Measurements from ENCODE around the gene C19orf25. TPM values are rescaled to one million over a fixed set of nuclear protein-coding genes. Genes with fewer than 3 reads are reported as not detected.

C19orf25 gene
- total and polyA plus RNA-seq, 2 donors (not counting 1 experiment from before 2014, with no cell fraction given): 34.2 to 68.3 TPM

GRCh38 chr19:1482361-1483130, 3.5 kb upstream of the C19orf25 start:
- H2AFZ ChIP-seq (ENCODE audit: insufficient read depth, low read depth, low read length, poor library complexity, severe bottlenecking): no peak overlapping the region
- no peaks in the 10 kb centered on the region for H3K27me3 ChIP-seq (replicated peaks in 1 of 4; ENCODE audit: control extremely low read depth in 1 of 4, control insufficient read depth in 3 of 4, insufficient read depth in 4 of 4, low read length in 3 of 4)
- H3K9me3 ChIP-seq (ENCODE audit: control extremely low read depth in 1 of 3, control insufficient read depth in 2 of 3, insufficient read depth in 1 of 3, low read length in 2 of 3): no peaks in the 10 kb centered on the region
- H3K27ac ChIP-seq (ENCODE audit: low read length in 2 of 2): no peak overlapping the region
- H3K9ac ChIP-seq (ENCODE audit: low read length): no peak overlapping the region
- no peak overlapping the region for H3K4me2 ChIP-seq (replicated peaks; ENCODE audit: low read depth, low read length, poor library complexity, severe bottlenecking)
- DNase-seq (peak; percentile 7), ATAC-seq (ENCODE audit: low read depth) (no peak)
- intact Hi-C loops (cut with micrococcal nuclease): no loop called here
- TF ChIP-seq CTCF (IDR thresholded peaks at IDR 0.05) (no peak), EZH2 (IDR thresholded peaks at IDR 0.05; ENCODE audit: borderline replicate concordance, insufficient read depth, low read depth, low read length, poor library complexity, severe bottlenecking) (no peak)
- H3K4me3 ChIP-seq (ENCODE audit: control extremely low read depth in 1 of 5, extremely low read depth in 1 of 5, insufficient read depth in 1 of 5, low read depth in 2 of 5, low read length in 4 of 5): no peak overlapping the region
- ChIA-PET CTCF (no interaction called here), POLR2A (no interaction called here)
- WGBS (ENCODE audit: insufficient coverage): 92% methylated on average over 36 of the region's 37 CpGs
- H3K79me2 ChIP-seq (ENCODE audit: control insufficient read depth, insufficient read depth, low read length): peaks cover 14% of the 10 kb centered on the region
- H3K36me3 ChIP-seq (replicated peaks in 1 of 2; ENCODE audit: control extremely low read depth in 1 of 2, control insufficient read depth in 1 of 2, extremely low read depth in 1 of 2, insufficient read depth in 2 of 2, low read length in 1 of 2): peaks cover 0 to under 1% of the 10 kb centered on the region in 2 experiments
- peaks cover 6 to 17% of the 10 kb centered on the region in 2 donors for H3K4me1 ChIP-seq (ENCODE audit: control insufficient read depth in 2 of 2, insufficient read depth in 2 of 2, low read length in 2 of 2)
- no peaks in the 10 kb centered on the region for H3K9me3 Mint-ChIP-seq (ENCODE audit: insufficient read depth)
- no peaks in the 10 kb centered on the region for H3K27me3 Mint-ChIP-seq
- no peak overlapping the region for H3K4me3 Mint-ChIP-seq
- peaks cover 8% of the 10 kb centered on the region for H3K4me1 Mint-ChIP-seq
- no peak overlapping the region for H3K27ac Mint-ChIP-seq
- peaks cover 7% of the 10 kb centered on the region for H4K20me1 ChIP-seq (ENCODE audit: control insufficient read depth, insufficient read depth, low read length, poor library complexity, severe bottlenecking)

DNA sequence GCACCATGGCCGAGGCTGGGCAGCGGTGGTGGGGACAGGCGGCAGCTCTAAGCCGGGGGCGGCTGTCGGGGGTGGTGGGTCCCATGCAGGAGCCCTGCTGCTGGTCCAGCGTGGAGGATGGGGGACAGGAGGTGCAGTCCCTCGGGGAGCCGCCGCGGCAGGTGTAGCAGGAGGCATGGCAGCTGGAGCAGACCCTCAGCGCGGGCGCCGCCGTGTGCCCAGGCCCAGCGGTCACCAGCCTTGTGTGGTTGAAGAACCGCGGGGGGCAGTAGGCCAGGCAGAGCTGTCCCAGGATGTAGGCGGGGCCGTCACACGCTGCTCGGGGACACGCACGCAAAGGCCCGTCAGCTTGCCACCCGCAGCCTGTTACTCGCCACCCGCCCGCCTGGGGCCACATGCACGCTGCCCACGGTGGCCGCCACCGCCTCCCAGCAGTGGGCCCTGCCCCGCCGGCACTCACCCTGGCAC, 2.9 kb upstream of the C19orf25 start:
- no peak for ATAC-seq (ENCODE audit: low read depth)

More for the DNA sequence above, 2.9 kb upstream of the C19orf25 start:
- no peaks in the 10 kb centered on the region for H3K27me3 ChIP-seq (replicated peaks in 1 of 4; ENCODE audit: control extremely low read depth in 1 of 4, control insufficient read depth in 3 of 4, insufficient read depth in 4 of 4, low read length in 3 of 4)
- H4K20me1 ChIP-seq (ENCODE audit: control insufficient read depth, insufficient read depth, low read length, poor library complexity, severe bottlenecking): peaks cover 7% of the 10 kb centered on the region
- no peak overlapping the region for H3K27ac ChIP-seq (ENCODE audit: low read length in 2 of 2)
- intact Hi-C loops (cut with micrococcal nuclease): no loop called here
- TF ChIP-seq CTCF (IDR thresholded peaks at IDR 0.05) (no peak), EZH2 (IDR thresholded peaks at IDR 0.05; ENCODE audit: borderline replicate concordance, insufficient read depth, low read depth, low read length, poor library complexity, severe bottlenecking) (no peak)
- ChIA-PET POLR2A (no interaction called here), CTCF (no interaction called here)
- peaks cover 14% of the 10 kb centered on the region for H3K79me2 ChIP-seq (ENCODE audit: control insufficient read depth, insufficient read depth, low read length)
- no peaks in the 10 kb centered on the region for H3K9me3 ChIP-seq (ENCODE audit: control extremely low read depth in 1 of 3, control insufficient read depth in 2 of 3, insufficient read depth in 1 of 3, low read length in 2 of 3)
- no peak overlapping the region for H3K4me3 Mint-ChIP-seq
- no peak overlapping the region for H3K9ac ChIP-seq (ENCODE audit: low read length)
- H3K9me3 Mint-ChIP-seq (ENCODE audit: insufficient read depth): no peaks in the 10 kb centered on the region
- WGBS (ENCODE audit: insufficient coverage): 94% methylated on average over 36 of the region's 36 CpGs
- no peaks in the 10 kb centered on the region for H3K27me3 Mint-ChIP-seq
- H3K4me1 ChIP-seq (ENCODE audit: control insufficient read depth in 2 of 2, insufficient read depth in 2 of 2, low read length in 2 of 2): peaks cover 6 to 22% of the 10 kb centered on the region in 2 donors
- no peak overlapping the region for H3K4me2 ChIP-seq (replicated peaks; ENCODE audit: low read depth, low read length, poor library complexity, severe bottlenecking)
- peaks cover 13% of the 10 kb centered on the region for H3K4me1 Mint-ChIP-seq
- H2AFZ ChIP-seq (ENCODE audit: insufficient read depth, low read depth, low read length, poor library complexity, severe bottlenecking): no peak overlapping the region
- H3K36me3 ChIP-seq (replicated peaks in 1 of 2; ENCODE audit: control extremely low read depth in 1 of 2, control insufficient read depth in 1 of 2, extremely low read depth in 1 of 2, insufficient read depth in 2 of 2, low read length in 1 of 2): peaks cover 0 to 4% of the 10 kb centered on the region in 2 experiments
- no peak for DNase-seq
- H3K27ac Mint-ChIP-seq: no peak overlapping the region
- no peak overlapping the region for H3K4me3 ChIP-seq (ENCODE audit: control extremely low read depth in 1 of 5, extremely low read depth in 1 of 5, insufficient read depth in 1 of 5, low read depth in 2 of 5, low read length in 4 of 5)

Data from B cell (primary cell).